Measurements from ENCODE around the gene ATF5.
"Not testable (repeated sequence)": the region's sequence is repeated elsewhere in the genome, so short reads cannot be mapped to it uniquely, and the experiment has no call there.

ATF5 gene

GRCh38 chr19:49949742-49950589 is 21.0 kb downstream of the ATF5 start:
- DNase-seq, result no peak

- DNase-seq, result no peak
Observed at GRCh38 chr19:49950590-49950948, 21.6 kb downstream of the ATF5 start.

- DNase-seq, result no peak
Observed at GRCh38 chr19:49950956-49951526, 22.0 kb downstream of the ATF5 start.

GRCh38 chr19:49951806-49952478 is 22.9 kb downstream of the ATF5 start:
- no peak for DNase-seq

GRCh38 chr19:49952479-49952836 is 23.5 kb downstream of the ATF5 start:
- DNase-seq, result no peak

- no peak for DNase-seq
Observed at GRCh38 chr19:49952906-49953305, 23.9 kb downstream of the ATF5 start.

- DNase-seq, result no peak
Observed at GRCh38 chr19:49953416-49953815, 24.4 kb downstream of the ATF5 start.

- no peak for DNase-seq
Observed at GRCh38 chr19:49954092-49954829, 25.3 kb downstream of the ATF5 start.

GRCh38 chr19:49954933-49955332 is 25.9 kb downstream of the ATF5 start:
- no peak for DNase-seq

- no peak for DNase-seq
Observed at GRCh38 chr19:49956115-49956495, 27.1 kb downstream of the ATF5 start.

GRCh38 chr19:49957262-49957915 is 28.4 kb downstream of the ATF5 start:
- no peak for DNase-seq

GRCh38 chr19:49958144-49958543 is 29.1 kb downstream of the ATF5 start:
- DNase-seq, result not testable (repeated sequence)

GRCh38 chr19:49958596-49958995 is 29.6 kb downstream of the ATF5 start:
- not testable (repeated sequence) for DNase-seq

- not testable (repeated sequence) for DNase-seq
Observed at GRCh38 chr19:49959892-49960291, 30.9 kb downstream of the ATF5 start.

- DNase-seq, result not testable (repeated sequence)
Observed at GRCh38 chr19:49960980-49961379, 32.0 kb downstream of the ATF5 start, which contains the start of gene SIGLEC11. TSS of gene SIGLEC11 (minus strand) at chr19:49961172. CDS start at chr19:49961081, 91 bp downstream.

GRCh38 chr19:49968279-49968922 is 39.4 kb downstream of the ATF5 start:
- DNase-seq, result no peak

GRCh38 chr19:49969355-49969754 is 40.4 kb downstream of the ATF5 start:
- not testable (repeated sequence) for DNase-seq

GRCh38 chr19:49971991-49972411 is 43.0 kb downstream of the ATF5 start:
- DNase-seq, result no peak

GRCh38 chr19:49972841-49973240 is 43.8 kb downstream of the ATF5 start:
- DNase-seq, result no peak

GRCh38 chr19:49973987-49974386 is 45.0 kb downstream of the ATF5 start:
- no peak for DNase-seq

- DNase-seq, result no peak
Observed at GRCh38 chr19:49975051-49975450, 46.0 kb downstream of the ATF5 start.

- no peak for DNase-seq
Observed at GRCh38 chr19:49976496-49976895, 47.5 kb downstream of the ATF5 start.
